Activated naive CD4-positive, alpha-beta T cell treated with anti-CD3 and anti-CD28 coated beads, Interleukin-2, amount 10 ng/mL, durations not matched to agents 7 days and 5 days (primary cell): ENCODE data around the gene ZNF146.
"Not testable (repeated sequence)": the region's sequence is repeated elsewhere in the genome, so short reads cannot be mapped to it uniquely, and the experiment has no call there.

ENCODE experiments used
- CTCF ChIA-PET: fragments of 350-600 bp; sonication (Branson Sonifier 250); formaldehyde crosslinking; loops from one replicate; lab custom pipeline; 2021; ENCODE audit warnings: antibody characterized with exemption; lab: Charles Lee
- DNase-seq: peaks from one replicate; pipeline ENCODE4 v3.0.0-alpha.2; 2020
- H3K27ac Mint-ChIP-seq: one replicate; pipeline ENCODE4 v1.8.0; 2021; ENCODE audit warnings: mild to moderate bottlenecking, moderate library complexity, mixed read lengths
- H3K27me3 Mint-ChIP-seq: one replicate; pipeline ENCODE4 v1.8.0; 2021; ENCODE audit warnings: mild to moderate bottlenecking, mixed read lengths
- H3K36me3 Mint-ChIP-seq: one replicate; pipeline ENCODE4 v1.8.0; 2021; ENCODE audit warnings: mixed read lengths
- H3K4me1 Mint-ChIP-seq: one replicate; pipeline ENCODE4 v1.8.0; 2021; ENCODE audit warnings: mixed read lengths
- H3K4me3 Mint-ChIP-seq: one replicate; pipeline ENCODE4 v1.8.0; 2021; ENCODE audit warnings: mild to moderate bottlenecking, moderate library complexity, mixed read lengths
- H3K9me3 Mint-ChIP-seq: one replicate; pipeline ENCODE4 v1.8.0; 2021; ENCODE audit warnings: mixed read lengths

ZNF146 gene

GRCh38 chr19:36210497-36210896, 4.4 kb upstream of the ZNF146 start:
- Mint-ChIP-seq H3K4me3 (no peak overlapping the region), H3K36me3 (peaks cover 2% of the 10 kb centered on the region), H3K27me3 (no peaks in the 10 kb centered on the region), H3K4me1 (no peaks in the 10 kb centered on the region), H3K27ac (no peak overlapping the region), H3K9me3 (no peaks in the 10 kb centered on the region)
- CTCF ChIA-PET, result interaction anchor here (0.7 kb wide), 1 partner anchor 9 kb away, joined by 3 read pairs; no protein-coding TSS in a partner anchor
- DNase-seq, result no peak

GRCh38 chr19:36212895-36213294, 2.0 kb upstream of the ZNF146 start:
- H3K4me1 Mint-ChIP-seq, result peaks cover 12% of the 10 kb centered on the region
- H3K27ac Mint-ChIP-seq, result peak overlapping the region; percentile 15
- peaks cover 4% of the 10 kb centered on the region for H3K9me3 Mint-ChIP-seq
- DNase-seq, result no peak
- peaks cover 12% of the 10 kb centered on the region for H3K36me3 Mint-ChIP-seq
- CTCF ChIA-PET, result no interaction called here
- peak overlapping the region; percentile 42 for H3K4me3 Mint-ChIP-seq
- H3K27me3 Mint-ChIP-seq, result no peaks in the 10 kb centered on the region

GRCh38 chr19:36215276-36216123, 594 bp downstream of the ZNF146 start:
- Mint-ChIP-seq H3K27ac (no peak overlapping the region), H3K4me1 (peaks cover 22% of the 10 kb centered on the region), H3K9me3 (peaks cover 14% of the 10 kb centered on the region), H3K36me3 (peaks cover 28% of the 10 kb centered on the region), H3K4me3 (no peak overlapping the region), H3K27me3 (no peaks in the 10 kb centered on the region)
- no peak for DNase-seq
- CTCF ChIA-PET, result no interaction called here

- no peak overlapping the region for H3K4me3 Mint-ChIP-seq
- CTCF ChIA-PET, result no interaction called here
- peaks cover 37% of the 10 kb centered on the region for H3K9me3 Mint-ChIP-seq
- peaks cover 79% of the 10 kb centered on the region for H3K36me3 Mint-ChIP-seq
- DNase-seq, result no peak
- no peak overlapping the region for H3K27ac Mint-ChIP-seq
- no peaks in the 10 kb centered on the region for H3K27me3 Mint-ChIP-seq
- peaks cover 35% of the 10 kb centered on the region for H3K4me1 Mint-ChIP-seq
Measured at GRCh38 chr19:36221474-36221873, 6.6 kb downstream of the ZNF146 start.

- DNase-seq, result no peak
- CTCF ChIA-PET, result interaction anchor here (0.7 kb wide), 1 partner anchor 35 kb away, joined by 3 read pairs; no protein-coding TSS in a partner anchor
- Mint-ChIP-seq H3K36me3 (peaks cover 81% of the 10 kb centered on the region), H3K9me3 (peaks cover 34% of the 10 kb centered on the region), H3K4me1 (peaks cover 30% of the 10 kb centered on the region), H3K27me3 (no peaks in the 10 kb centered on the region), H3K27ac (peak overlapping the region; percentile 28), H3K4me3 (no peak overlapping the region)
Measured at GRCh38 chr19:36222503-36222902, 7.6 kb downstream of the ZNF146 start.

GRCh38 chr19:36225219-36225892, 10.4 kb downstream of the ZNF146 start:
- peak overlapping the region; percentile 0 for H3K4me3 Mint-ChIP-seq
- no peak for DNase-seq
- peak overlapping the region; percentile 49 for H3K27ac Mint-ChIP-seq
- CTCF ChIA-PET, result no interaction called here
- peaks cover 21% of the 10 kb centered on the region for H3K4me1 Mint-ChIP-seq
- H3K36me3 Mint-ChIP-seq, result peaks cover 90% of the 10 kb centered on the region
- H3K27me3 Mint-ChIP-seq, result no peaks in the 10 kb centered on the region
- H3K9me3 Mint-ChIP-seq, result peaks cover 40% of the 10 kb centered on the region

- CTCF ChIA-PET, DNase-seq, H3K4me1 Mint-ChIP-seq, H3K27ac Mint-ChIP-seq, H3K4me3 Mint-ChIP-seq, H3K27me3 Mint-ChIP-seq: not testable (repeated sequence)
- peaks cover 67% of the 10 kb centered on the region for H3K9me3 Mint-ChIP-seq
- H3K36me3 Mint-ChIP-seq, result peaks cover 90% of the 10 kb centered on the region
Measured at GRCh38 chr19:36233626-36234025, 18.7 kb downstream of the ZNF146 start.

GRCh38 chr19:36236304-36236945, 21.5 kb downstream of the ZNF146 start:
- H3K4me3 Mint-ChIP-seq, result no peak overlapping the region
- H3K4me1 Mint-ChIP-seq, result no peaks in the 10 kb centered on the region
- CTCF ChIA-PET, result no interaction called here
- no peak for DNase-seq
- no peak overlapping the region for H3K27ac Mint-ChIP-seq
- H3K9me3 Mint-ChIP-seq, result peaks cover 67% of the 10 kb centered on the region
- no peaks in the 10 kb centered on the region for H3K27me3 Mint-ChIP-seq
- peaks cover 84% of the 10 kb centered on the region for H3K36me3 Mint-ChIP-seq

GRCh38 chr19:36236946-36237310, 22.0 kb downstream of the ZNF146 start:
- CTCF ChIA-PET, result no interaction called here
- no peak for DNase-seq
- Mint-ChIP-seq H3K4me3 (no peak overlapping the region), H3K36me3 (peaks cover 80% of the 10 kb centered on the region), H3K27ac (no peak overlapping the region), H3K9me3 (peaks cover 68% of the 10 kb centered on the region), H3K4me1 (no peaks in the 10 kb centered on the region), H3K27me3 (no peaks in the 10 kb centered on the region)

GRCh38 chr19:36244066-36244465, 29.2 kb downstream of the ZNF146 start:
- Mint-ChIP-seq H3K4me1 (no peaks in the 10 kb centered on the region), H3K36me3 (peaks cover 19% of the 10 kb centered on the region), H3K27ac (no peak overlapping the region), H3K27me3 (peaks cover 15% of the 10 kb centered on the region), H3K4me3 (no peak overlapping the region), H3K9me3 (peaks cover 54% of the 10 kb centered on the region)
- DNase-seq, result no peak
- CTCF ChIA-PET, result no interaction called here

- DNase-seq, result no peak
- CTCF ChIA-PET, result no interaction called here
- H3K36me3 Mint-ChIP-seq, result peaks cover 9% of the 10 kb centered on the region
- no peaks in the 10 kb centered on the region for H3K4me1 Mint-ChIP-seq
- peaks cover 15% of the 10 kb centered on the region for H3K27me3 Mint-ChIP-seq
- no peak overlapping the region for H3K27ac Mint-ChIP-seq
- peaks cover 47% of the 10 kb centered on the region for H3K9me3 Mint-ChIP-seq
- H3K4me3 Mint-ChIP-seq, result no peak overlapping the region
Measured at GRCh38 chr19:36245210-36246005, 30.5 kb downstream of the ZNF146 start.

GRCh38 chr19:36246006-36246481, 31.1 kb downstream of the ZNF146 start:
- H3K9me3 Mint-ChIP-seq, result peaks cover 44% of the 10 kb centered on the region
- CTCF ChIA-PET, result no interaction called here
- no peak for DNase-seq
- H3K27ac Mint-ChIP-seq, result no peak overlapping the region
- no peak overlapping the region for H3K4me3 Mint-ChIP-seq
- H3K36me3 Mint-ChIP-seq, result peaks cover 7% of the 10 kb centered on the region
- peaks cover 15% of the 10 kb centered on the region for H3K27me3 Mint-ChIP-seq
- H3K4me1 Mint-ChIP-seq, result no peaks in the 10 kb centered on the region

- no peak for DNase-seq
Measured at GRCh38 chr19:36252047-36252446, 37.1 kb downstream of the ZNF146 start.

GRCh38 chr19:36254848-36255247, 39.9 kb downstream of the ZNF146 start:
- H3K27me3 Mint-ChIP-seq, result no peaks in the 10 kb centered on the region

More at GRCh38 chr19:36252047-36252446, 37.1 kb downstream of the ZNF146 start:
- Mint-ChIP-seq H3K4me3 (no peak overlapping the region), H3K9me3 (peaks cover 42% of the 10 kb centered on the region), H3K36me3 (peaks cover 3% of the 10 kb centered on the region), H3K27ac (no peak overlapping the region), H3K27me3 (no peaks in the 10 kb centered on the region), H3K4me1 (no peaks in the 10 kb centered on the region)
- CTCF ChIA-PET, result no interaction called here

More at GRCh38 chr19:36254848-36255247, 39.9 kb downstream of the ZNF146 start:
- CTCF ChIA-PET, result no interaction called here
- Mint-ChIP-seq H3K27ac (no peak overlapping the region), H3K4me3 (no peak overlapping the region), H3K4me1 (no peaks in the 10 kb centered on the region), H3K9me3 (peaks cover 36% of the 10 kb centered on the region), H3K36me3 (peaks cover 3% of the 10 kb centered on the region)
- DNase-seq, result no peak
